Psoas muscle (tissue), 8 donors: ENCODE results near the gene ATRIP. TPM values are rescaled to one million over a fixed set of nuclear protein-coding genes. Genes with fewer than 3 reads are reported as not detected.

ENCODE experiments used
- ATAC-seq, 4 donors: fragments of 200-7000 bp; cut with Tn5 transposase; one replicate each; pipeline ENCODE4 v1.9.1; 2020; ENCODE audit warnings: moderate library complexity in 3 of 4, mild to moderate bottlenecking in 2 of 4
- DNase-seq, 2 donors: peaks; one replicate each; pipeline ENCODE4 v3.0.0-alpha.2; 2020
- H3K27ac ChIP-seq: fragments of 200-600 bp; one replicate; pipeline ENCODE4 v1.8.0; 2022
- H3K27me3 ChIP-seq, 3 donors: fragments of 200-600 bp in 1 of 3; one replicate each; pipeline versions ENCODE4 v1.6.1 to v1.8.0; 2013 to 2022; ENCODE audit warnings: low read length in 2 of 3, mild to moderate bottlenecking in 2 of 3, moderate library complexity in 1 of 3; ENCODE audit not compliant: insufficient read depth in 3 of 3
- H3K36me3 ChIP-seq, 2 donors: fragments of 200-600 bp in 1 of 2; one replicate each; pipeline versions ENCODE4 v1.6.1 to v1.8.0; 2013 to 2022; ENCODE audit warnings: low read depth in 1 of 2, mild to moderate bottlenecking in 1 of 2, moderate library complexity in 1 of 2; ENCODE audit not compliant: insufficient read depth in 1 of 2
- H3K4me1 ChIP-seq: fragments of 200-600 bp; one replicate; pipeline ENCODE4 v1.8.0; 2022
- H3K4me3 ChIP-seq: fragments of 200-600 bp; one replicate; pipeline ENCODE4 v1.8.0; 2022; ENCODE audit warnings: mild to moderate bottlenecking
- H3K9me3 ChIP-seq: fragments of 200-600 bp; one replicate; pipeline ENCODE4 v1.8.0; 2022
- WGBS, 3 donors: extraction: QIAGEN DNeasy Blood & Tissue Kit; methylation state at CpG; one replicate each; pipeline versions ENCODE4 v1.1.6 to v1.1.7; 2013; 5-methylcytosine and 5-hydroxymethylcytosine counted together
- intact Hi-C, 2 donors: fragments of 100-400 bp; cut with DNase I; formaldehyde crosslinking; loops; one replicate each; pipeline versions ENCODE4 v1.11.0 to v1.14.2; 2022
- polyA plus RNA-seq, 3 donors: library from polyadenylated mRNA; stranded (reverse); fragments of 200-250 nt; gene quantifications; one replicate each; pipeline ENCODE4 v1.2.3, GENCODE V29; 2013
- total RNA-seq, 4 donors: library from RNA; stranded (reverse); fragmentation: NEBNext Ultra II Directional in 2 of 4; extraction: Animal tissue kit (Norgen Biotek cat#: 25700) in 2 of 4; gene quantifications; one replicate each; pipeline versions ENCODE4 v1.2.1 to v1.2.4, GENCODE V29; 2021 to 2023
- TF ChIP-seq, protein P1 (sequence below): fragments of 200-600 bp; IDR thresholded peaks from one replicate; pipeline ENCODE4 v1.8.0; 2022; ENCODE audit warnings: antibody characterized with exemption
- donor health status: healthy with polysubstance abuse.
- donor health status: DM: no; HTN: no; CAD: no; lungs with moderate emphysema.
- donor health status: Bipolar disorder and iron deficiency.
- donor health status: healthy.
- donor health status: DM: yes; HTN: yes; CAD: no.
- donor health status: DM: no; HTN: no; CAD: no.
- donor health status: DM: no; HTN: no; CAD: no.
- donor health status: DM: yes; HTN: yes; CAD: no.

The ATRIP gene
- total and polyA plus RNA-seq, 7 donors, result 3.7 to 5.6 (median 4.5) TPM

DNA sequence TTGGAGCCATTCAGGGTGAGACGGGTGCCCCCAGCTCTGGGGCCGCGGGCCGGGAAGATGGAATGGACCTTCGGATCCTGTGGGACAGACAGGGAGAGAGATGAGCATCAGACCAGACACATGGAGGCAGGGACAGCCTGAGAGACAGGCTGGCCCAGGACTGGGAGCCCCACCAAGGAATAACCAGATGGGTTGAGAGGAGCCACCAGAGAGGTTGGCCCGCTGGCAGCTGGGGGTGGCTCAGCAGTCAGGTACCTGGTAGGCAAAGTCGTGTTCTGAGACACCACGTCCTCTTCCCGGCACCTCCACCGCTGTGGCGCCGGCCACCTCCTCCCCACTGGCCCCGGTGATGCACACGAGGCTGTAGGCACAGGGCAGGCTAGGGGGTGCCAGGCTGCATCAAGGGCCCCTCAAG is 30.4 kb upstream of the ATRIP start:
- intact Hi-C loops, result no loop called here
- Histone ChIP-seq H3K27ac (no peak overlapping the region), H3K4me3 (no peak overlapping the region), H3K36me3 (no peaks in the 10 kb centered on the region), H3K9me3 (no peaks in the 10 kb centered on the region), H3K4me1 (no peaks in the 10 kb centered on the region), H3K27me3 (no peaks in the 10 kb centered on the region)
- ATAC-seq (no peak), DNase-seq (peak; percentile 2 to 49)
- 89 to 95% (median 90%) methylated on average over 14 of the region's 14 CpGs for WGBS, 3 donors
- TF ChIP-seq, protein P1, sequence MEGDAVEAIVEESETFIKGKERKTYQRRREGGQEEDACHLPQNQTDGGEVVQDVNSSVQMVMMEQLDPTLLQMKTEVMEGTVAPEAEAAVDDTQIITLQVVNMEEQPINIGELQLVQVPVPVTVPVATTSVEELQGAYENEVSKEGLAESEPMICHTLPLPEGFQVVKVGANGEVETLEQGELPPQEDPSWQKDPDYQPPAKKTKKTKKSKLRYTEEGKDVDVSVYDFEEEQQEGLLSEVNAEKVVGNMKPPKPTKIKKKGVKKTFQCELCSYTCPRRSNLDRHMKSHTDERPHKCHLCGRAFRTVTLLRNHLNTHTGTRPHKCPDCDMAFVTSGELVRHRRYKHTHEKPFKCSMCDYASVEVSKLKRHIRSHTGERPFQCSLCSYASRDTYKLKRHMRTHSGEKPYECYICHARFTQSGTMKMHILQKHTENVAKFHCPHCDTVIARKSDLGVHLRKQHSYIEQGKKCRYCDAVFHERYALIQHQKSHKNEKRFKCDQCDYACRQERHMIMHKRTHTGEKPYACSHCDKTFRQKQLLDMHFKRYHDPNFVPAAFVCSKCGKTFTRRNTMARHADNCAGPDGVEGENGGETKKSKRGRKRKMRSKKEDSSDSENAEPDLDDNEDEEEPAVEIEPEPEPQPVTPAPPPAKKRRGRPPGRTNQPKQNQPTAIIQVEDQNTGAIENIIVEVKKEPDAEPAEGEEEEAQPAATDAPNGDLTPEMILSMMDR, result no peak

GRCh38 chr3:48416546-48416945 is 30.0 kb upstream of the ATRIP start:
- no peak overlapping the region for H3K27ac ChIP-seq
- H3K9me3 ChIP-seq, result no peaks in the 10 kb centered on the region
- no peaks in the 10 kb centered on the region for H3K27me3 ChIP-seq
- H3K4me1 ChIP-seq, result no peaks in the 10 kb centered on the region
- peak in 1 of 2 donors; percentile 1 for DNase-seq
- intact Hi-C loops, result no loop called here
- TF ChIP-seq, protein P1, result no peak
- no peaks in the 10 kb centered on the region for H3K36me3 ChIP-seq
- ATAC-seq, result no peak
- 94 to 99% (median 96%) methylated on average over 4 of the region's 4 CpGs for whole genome bisulfite sequencing, 3 donors
- no peak overlapping the region for H3K4me3 ChIP-seq

DNA sequence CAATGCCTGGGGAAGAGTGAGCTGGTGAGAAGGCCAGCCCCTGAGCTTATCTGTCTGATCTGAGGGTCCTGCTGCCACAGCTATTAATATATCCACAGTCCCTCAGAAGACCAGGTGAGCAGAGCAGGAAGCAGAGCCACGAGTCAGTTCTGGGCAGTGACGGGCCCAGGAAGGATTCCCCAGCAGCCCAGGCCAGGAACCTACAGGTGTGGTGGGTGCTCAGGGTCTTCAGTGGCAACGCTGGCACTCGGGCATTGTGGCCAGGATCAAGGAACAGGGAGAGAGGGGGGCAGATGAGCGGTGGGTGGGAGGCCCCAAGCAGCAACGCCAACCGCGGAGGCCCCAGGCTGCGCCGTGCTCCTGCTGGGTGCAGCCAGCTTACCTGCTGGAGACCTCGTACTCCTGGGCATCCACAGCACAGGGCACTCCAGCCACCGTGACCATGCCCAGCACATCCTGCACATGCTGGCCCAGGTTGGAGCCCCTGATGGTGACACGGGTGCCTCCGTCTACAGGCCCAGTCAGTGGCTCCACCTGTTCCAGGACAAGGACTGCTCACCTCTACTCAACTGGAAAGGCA is 28.9 kb upstream of the ATRIP start:
- H3K27ac ChIP-seq, result no peak overlapping the region
- 91 to 94% (median 92%) methylated on average over 14 of the region's 14 CpGs for WGBS, 3 donors
- H3K36me3 ChIP-seq, result no peaks in the 10 kb centered on the region
- ATAC-seq, result no peak
- H3K4me3 ChIP-seq, result no peak overlapping the region
- intact Hi-C loops, result no loop called here
- no peaks in the 10 kb centered on the region for H3K4me1 ChIP-seq
- peak; percentile 3 to 39 for DNase-seq
- TF ChIP-seq, protein P1, result no peak
- H3K27me3 ChIP-seq, result peaks cover 0 to 9% (median 0%) of the 10 kb centered on the region in 3 donors
- no peaks in the 10 kb centered on the region for H3K9me3 ChIP-seq

DNA sequence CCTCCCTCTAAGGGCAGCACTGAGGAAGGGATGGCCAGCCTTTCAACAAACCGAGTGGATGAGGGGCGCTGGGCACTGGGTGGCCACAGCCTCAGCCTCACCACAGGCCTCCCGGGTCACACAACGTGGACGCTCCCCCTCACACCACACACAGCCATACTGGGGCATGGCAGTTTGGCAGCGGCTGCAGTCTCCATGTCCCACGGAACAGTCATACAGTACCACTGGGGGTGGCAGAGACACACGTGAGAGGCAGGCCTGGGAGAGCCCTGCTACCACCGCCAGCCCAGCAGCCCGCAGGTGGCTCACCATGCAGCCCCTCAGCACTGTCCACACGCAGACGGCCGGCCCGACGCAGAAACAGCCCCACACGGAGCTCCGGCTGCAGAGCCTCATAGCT is 28.4 kb upstream of the ATRIP start:
- Histone ChIP-seq H3K36me3 (no peaks in the 10 kb centered on the region), H3K9me3 (no peaks in the 10 kb centered on the region), H3K27ac (no peak overlapping the region), H3K27me3 (peaks cover 0 to 15% (median 0%) of the 10 kb centered on the region in 3 donors), H3K4me3 (no peak overlapping the region), H3K4me1 (no peaks in the 10 kb centered on the region)
- ATAC-seq (no peak), DNase-seq (peak in 1 of 2 donors; percentile 19)
- intact Hi-C loops, result no loop called here
- TF ChIP-seq, protein P1, result no peak
- WGBS, 3 donors, result 89 to 98% (median 89%) methylated on average over 17 of the region's 17 CpGs

- 67 to 85% (median 72%) methylated on average over 9 of the region's 9 CpGs for WGBS, 3 donors
These were observed 27.9 kb upstream of the ATRIP start for GRCh38 chr3:48418651-48419050.

More at GRCh38 chr3:48418651-48419050, 27.9 kb upstream of the ATRIP start:
- ATAC-seq (no peak), DNase-seq (no peak)
- Histone ChIP-seq H3K27ac (no peak overlapping the region), H3K4me3 (no peak overlapping the region), H3K36me3 (no peaks in the 10 kb centered on the region), H3K27me3 (peaks cover 0 to 16% (median 0%) of the 10 kb centered on the region in 3 donors), H3K4me1 (no peaks in the 10 kb centered on the region), H3K9me3 (no peaks in the 10 kb centered on the region)
- intact Hi-C loops, result no loop called here
- TF ChIP-seq, protein P1, result no peak
